D341Med (cell line): ENCODE data around the gene SDK1.
"Not testable (repeated sequence)": the region's sequence is repeated elsewhere in the genome, so short reads cannot be mapped to it uniquely, and the experiment has no call there.

Source experiments
- DNase-seq: peaks from one replicate; pipeline ENCODE4 v3.0.0; 2012; ENCODE audit warnings: low spot score

SDK1 gene

DNA sequence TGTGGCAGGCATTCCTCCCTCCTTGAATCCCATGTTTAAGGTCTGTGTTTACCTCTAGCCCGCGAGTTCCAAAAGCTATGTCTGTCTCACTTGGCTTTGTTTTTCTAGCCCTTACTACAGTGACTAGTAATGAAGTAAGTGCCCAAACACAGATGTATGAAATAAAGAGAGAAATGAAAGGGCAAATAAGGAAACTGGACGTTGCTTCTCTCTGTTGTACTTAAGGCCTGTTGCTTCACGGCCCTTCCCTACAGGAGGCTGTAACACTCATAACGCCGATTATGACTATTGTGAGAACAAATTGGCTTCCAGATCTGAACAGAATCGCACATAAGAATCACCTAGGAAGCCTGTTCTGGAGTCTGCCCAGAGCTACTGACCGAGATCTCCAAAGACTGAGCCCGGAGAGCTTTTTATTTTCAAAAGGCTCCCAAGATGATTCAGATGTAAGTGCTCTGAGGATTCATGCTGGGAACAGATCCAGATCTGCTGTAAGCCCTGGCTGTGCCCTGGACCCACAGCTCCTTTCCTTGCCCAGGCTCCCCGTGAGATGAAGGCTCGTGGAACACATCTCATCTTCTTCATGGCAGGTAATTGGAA, 432.6 kb downstream of the SDK1 start:
- DNase-seq = no peak

DNA sequence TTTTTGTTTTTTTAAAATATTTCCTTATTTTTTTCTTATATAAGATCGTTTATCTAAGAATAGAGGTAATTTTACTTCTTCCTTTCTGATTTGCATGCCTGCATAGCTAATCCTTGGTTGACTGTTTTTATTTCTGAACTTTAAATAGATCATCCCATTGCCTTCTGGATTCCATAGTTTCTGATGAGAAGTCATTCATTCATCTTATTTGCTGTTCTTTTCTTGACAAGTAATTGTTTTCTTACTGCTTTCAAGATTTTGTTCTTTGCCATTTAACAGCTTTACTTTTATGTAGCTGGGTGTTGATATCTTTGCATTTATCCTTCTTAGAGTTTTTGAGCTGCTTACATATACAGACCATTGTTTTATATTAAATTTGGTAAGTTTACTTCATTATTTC, 437.9 kb downstream of the SDK1 start:
- DNase-seq = no peak

DNA sequence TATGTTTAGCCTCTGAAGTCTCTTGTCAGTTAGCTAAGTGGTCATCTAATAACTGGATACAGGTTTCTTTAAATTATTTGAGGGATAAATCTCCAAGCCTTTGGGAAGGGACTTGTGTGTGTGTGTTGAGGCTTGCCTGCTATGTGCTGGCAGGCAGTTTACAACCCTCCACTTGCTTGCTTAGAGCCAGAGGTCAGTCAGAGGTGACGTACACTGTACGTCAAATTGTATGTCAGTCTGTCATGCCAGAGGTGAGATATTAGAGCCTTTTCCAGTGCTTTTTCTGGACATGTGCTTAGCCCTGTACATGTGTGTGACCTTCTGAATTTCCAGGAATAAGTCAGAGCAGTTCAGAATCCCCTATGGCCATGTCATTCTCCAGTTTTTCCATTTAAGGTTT, 438.9 kb downstream of the SDK1 start:
- DNase-seq = no peak

GRCh38 chr7:3747467-3747866, 446.4 kb downstream of the SDK1 start:
- DNase-seq = no peak

DNA sequence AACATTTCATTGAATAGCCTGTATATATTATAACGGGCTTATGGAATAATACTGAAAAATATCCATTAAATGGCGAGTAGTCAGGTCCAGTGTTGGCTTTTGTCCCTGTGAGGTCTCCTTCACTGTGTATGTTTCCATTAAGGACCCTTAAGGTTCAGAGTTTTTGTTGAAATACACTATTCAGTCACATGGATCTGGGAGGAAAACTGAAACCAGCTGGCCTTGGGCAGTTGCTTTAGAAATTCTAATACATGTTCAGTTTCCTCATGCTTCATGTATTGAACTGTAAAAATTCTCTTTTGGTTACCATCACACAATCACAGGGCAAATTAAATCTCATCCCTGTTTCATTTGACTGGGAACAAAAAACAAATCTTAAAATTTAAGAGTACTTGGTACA, 447.3 kb downstream of the SDK1 start:
- no peak for DNase-seq

- no peak for DNase-seq
Observed at GRCh38 chr7:3753868-3754267, 452.8 kb downstream of the SDK1 start.

GRCh38 chr7:3754493-3755341, 453.7 kb downstream of the SDK1 start:
- no peak for DNase-seq

- not testable (repeated sequence) for DNase-seq
Observed at GRCh38 chr7:3755778-3756453, 454.9 kb downstream of the SDK1 start.

DNA sequence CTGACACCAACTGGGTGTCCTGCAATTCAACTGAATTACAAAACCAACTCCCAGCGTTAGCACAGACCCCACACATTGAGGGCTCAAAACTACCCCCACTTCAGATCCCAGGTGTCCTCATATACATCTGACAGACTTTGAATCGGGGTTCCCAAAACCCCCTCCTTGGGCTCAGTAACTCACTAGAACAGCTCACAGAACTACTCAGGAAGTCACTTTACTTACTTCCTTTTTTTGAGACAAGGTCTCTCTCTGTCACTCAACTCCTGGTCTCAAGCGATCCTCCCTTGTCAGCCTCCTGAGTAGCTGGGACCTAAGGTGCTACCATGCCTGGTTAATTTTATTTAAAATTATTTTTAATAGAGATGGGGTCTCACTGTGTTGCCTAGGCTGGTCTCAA, 456.0 kb downstream of the SDK1 start:
- DNase-seq = no peak

GRCh38 chr7:3760651-3761050, 459.6 kb downstream of the SDK1 start:
- no peak for DNase-seq

GRCh38 chr7:3762146-3762831, 461.2 kb downstream of the SDK1 start:
- no peak for DNase-seq

DNA sequence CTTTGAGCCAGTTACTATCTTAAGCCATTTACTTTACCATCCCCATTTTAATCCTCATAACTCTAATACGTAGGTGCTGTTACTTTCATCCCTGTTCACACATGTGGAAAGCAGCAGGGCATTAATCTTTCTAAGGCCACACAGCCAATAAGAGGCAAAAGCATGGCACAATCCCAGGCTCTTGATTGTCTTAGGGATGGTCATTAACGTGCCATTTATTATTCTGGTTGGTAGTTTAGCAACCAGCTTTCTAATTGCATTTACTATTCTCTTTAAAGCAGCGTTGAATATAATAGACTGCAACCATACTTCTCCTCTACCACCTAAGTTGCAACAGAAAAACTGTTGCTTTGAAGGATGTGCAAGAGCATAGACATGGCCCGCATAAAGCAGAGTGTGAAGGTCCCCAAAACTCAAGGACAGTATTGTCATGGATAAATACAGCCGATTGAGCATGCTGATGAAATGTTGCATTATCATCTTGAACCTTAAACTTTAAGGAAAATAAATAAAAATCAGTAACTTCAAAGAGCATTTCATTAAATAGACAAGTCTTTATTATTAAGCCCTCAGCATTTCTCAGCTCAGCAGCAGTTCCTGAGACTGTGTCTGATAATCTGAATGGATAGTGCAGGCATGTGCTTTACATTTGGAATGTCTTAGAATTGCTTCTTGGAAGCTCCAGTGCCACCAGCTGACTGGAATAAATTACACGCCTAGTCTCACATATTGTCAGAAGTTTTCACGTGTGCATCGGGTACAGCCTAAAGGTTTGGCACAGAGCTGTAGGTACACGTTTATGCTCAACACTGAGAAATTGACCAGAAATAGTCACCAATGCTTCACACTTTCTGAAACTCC, 467.1 kb downstream of the SDK1 start:
- no peak for DNase-seq

- no peak for DNase-seq
Observed at GRCh38 chr7:3771906-3772305, 470.9 kb downstream of the SDK1 start.

DNA sequence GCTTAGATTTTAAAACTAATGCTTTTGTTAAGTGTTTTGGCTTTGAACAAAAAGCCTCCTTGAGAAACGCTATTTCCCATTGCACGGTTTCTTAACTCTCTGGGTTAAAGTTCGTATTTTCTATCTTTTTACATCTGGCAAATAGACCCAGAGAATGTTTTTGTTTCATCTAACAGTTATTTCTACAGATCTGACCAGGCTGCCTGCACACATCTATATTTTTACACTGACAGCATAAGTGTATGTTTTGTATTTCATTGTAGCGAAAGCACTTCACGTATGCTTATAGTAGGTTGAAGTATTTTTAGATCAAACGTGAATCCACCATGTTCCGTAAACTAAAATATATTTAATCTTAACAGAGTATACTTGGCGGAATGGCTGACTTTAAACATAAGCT, 477.3 kb downstream of the SDK1 start:
- no peak for DNase-seq

GRCh38 chr7:3780016-3780415, 479.0 kb downstream of the SDK1 start:
- DNase-seq = no peak

GRCh38 chr7:3780525-3780924, 479.5 kb downstream of the SDK1 start:
- no peak for DNase-seq

GRCh38 chr7:3781607-3782006, 480.6 kb downstream of the SDK1 start:
- DNase-seq = no peak

DNA sequence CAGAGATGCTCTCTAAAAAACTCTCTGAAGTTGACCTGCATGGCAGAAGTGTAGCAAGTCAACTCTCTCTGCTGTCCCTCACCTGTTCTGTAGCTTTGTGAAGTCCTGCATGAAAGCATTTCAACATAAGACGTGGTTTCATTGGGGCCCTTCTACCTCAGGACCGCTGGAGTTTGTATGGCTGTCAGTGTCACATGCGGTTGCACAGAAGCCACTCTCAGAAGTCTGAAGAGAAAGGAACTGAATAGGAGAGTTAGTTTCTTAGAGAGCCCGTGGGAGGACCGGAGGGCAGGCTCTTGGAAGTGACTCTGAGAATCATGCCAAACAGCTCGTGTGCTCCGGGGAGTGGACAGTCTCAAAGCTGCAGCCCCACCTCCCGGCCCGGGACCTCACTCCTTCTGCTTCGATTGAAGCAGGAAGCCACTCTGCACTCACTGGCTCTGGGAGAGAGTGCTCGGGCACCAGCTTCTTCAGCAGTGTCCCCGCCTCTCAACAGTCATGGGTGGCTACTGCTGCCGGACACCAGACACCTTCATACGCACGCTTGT, 486.7 kb downstream of the SDK1 start:
- no peak for DNase-seq

- no peak for DNase-seq
Observed at GRCh38 chr7:3790803-3791202, 489.8 kb downstream of the SDK1 start.

DNA sequence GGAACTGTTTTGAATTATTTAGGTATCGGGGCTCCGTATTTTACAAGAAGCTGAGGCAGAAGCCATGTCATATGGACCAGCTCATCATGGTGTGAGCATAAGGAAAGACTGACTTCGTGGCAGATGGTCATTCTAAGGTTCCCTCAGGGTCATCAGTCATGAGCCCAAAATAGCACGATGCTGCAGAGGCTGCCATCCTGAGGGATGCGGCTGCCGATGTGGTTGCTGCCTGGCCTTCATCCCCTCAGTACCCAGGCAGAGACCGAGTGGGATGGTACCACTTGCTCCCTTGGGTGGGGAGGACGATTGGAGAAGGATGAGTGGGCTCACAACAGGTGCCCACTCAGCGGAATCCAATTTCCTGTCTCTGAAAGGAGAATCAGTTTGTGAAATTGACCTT, 490.3 kb downstream of the SDK1 start:
- no peak for DNase-seq

DNA sequence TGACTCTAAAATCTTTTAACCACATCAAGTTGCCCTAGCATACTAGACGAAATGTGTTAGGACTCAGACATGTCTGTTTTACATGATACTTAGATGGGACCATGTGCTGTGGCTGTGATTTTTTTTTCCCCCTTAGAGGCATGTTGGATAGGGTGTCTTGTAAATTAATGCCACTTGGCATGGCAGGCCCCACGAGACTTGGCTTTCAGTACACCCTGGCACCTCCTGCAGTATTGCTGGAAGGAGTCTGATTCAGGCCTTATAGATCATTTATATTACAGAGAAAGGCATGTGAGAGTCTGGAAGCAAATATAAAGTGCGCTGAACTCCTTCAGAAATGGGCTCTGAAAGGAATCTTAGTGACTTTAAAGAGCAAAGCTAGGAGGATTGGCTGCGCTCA, 494.1 kb downstream of the SDK1 start:
- no peak for DNase-seq
